Adrenal gland (tissue), 19 donors: ENCODE data around the gene N4BP2. TPM values are rescaled to one million over a fixed set of nuclear protein-coding genes. Genes with fewer than 3 reads are reported as not detected.
A peak's percentile ranks its signal among the peaks of the same experiment; 100 is the strongest.
"Not testable (repeated sequence)": the region's sequence is repeated elsewhere in the genome, so short reads cannot be mapped to it uniquely, and the experiment has no call there.

ENCODE experiments used
- DNase-seq, 7 donors: peaks; one replicate each; pipeline ENCODE4 v3.0.0-alpha.2; 2019 to 2020
- H3K27ac ChIP-seq, 5 donors: fragments of 200-600 bp; sonication (generic) in 4 of 5; 1 replicate in 3 of 5; 2 replicates in 2 of 5; pipeline versions ENCODE4 v1.5.1 to v1.8.0; 2016 to 2020; ENCODE audit warnings: mild to moderate bottlenecking in 1 of 5
- H3K27me3 ChIP-seq: fragments of 200-600 bp; 2 replicates; pipeline ENCODE4 v1.8.0; 2021
- H3K36me3 ChIP-seq, 2 donors: fragments of 200-600 bp; replicated peaks in 1 of 2; 1 replicate in 1 of 2; 2 replicates in 1 of 2; pipeline versions ENCODE4 v1.5.1 to v1.8.0; 2018 to 2022
- H3K4me1 ChIP-seq, 2 donors: fragments of 200-600 bp; replicated peaks in 1 of 2; 1 replicate in 1 of 2; 2 replicates in 1 of 2; pipeline versions ENCODE4 v1.5.1 to v1.8.0; 2018 to 2021
- H3K4me3 ChIP-seq, 4 donors: fragments of 200-600 bp; sonication (generic) in 3 of 4; one replicate each; pipeline ENCODE4 v1.5.1; 2016 to 2018
- H3K9me3 ChIP-seq, 3 donors: fragments of 200-600 bp; sonication (generic) in 1 of 3; replicated peaks in 1 of 3; 1 replicate in 2 of 3; 2 replicates in 1 of 3; pipeline versions ENCODE4 v1.5.1 to v1.8.0; 2016 to 2021
- POLR2A ChIP-seq, 2 donors: fragments of 450-650 bp; IDR thresholded peaks; one replicate each; pipeline ENCODE4 v1.6.1; 2017; ENCODE audit warnings: antibody characterized with exemption in 2 of 2, mild to moderate bottlenecking in 2 of 2, moderate library complexity in 1 of 2
- WGBS, 4 donors: extraction: QIAGEN DNeasy Blood & Tissue Kit in 2 of 4; methylation state at CpG; one replicate each; pipeline versions ENCODE4 v1.1.5 to v1.1.7; 2013 to 2017; 5-methylcytosine and 5-hydroxymethylcytosine counted together
- intact Hi-C, 2 donors: fragments of 100-400 bp; cut with DNase I; formaldehyde crosslinking; loops; one replicate each; pipeline versions ENCODE4 v1.14.1 to v1.15.0; 2022 to 2023
- long read RNA-seq, 10 donors: library from polyadenylated mRNA in 3 of 10; unstranded in 2 of 10; stranded (forward) in 1 of 10; transcript quantifications; one replicate each; pipeline ENCODE4 v2.0.0 and lab custom pipeline, GENCODE V29; 2021 to 2026
- polyA plus RNA-seq, 3 donors: library from polyadenylated mRNA; stranded (reverse); fragments of 200-250 nt in 2 of 3; fragments of 350-450 nt in 1 of 3; fragmentation: Illumina TruSeq in 1 of 3; extraction: RNeasy Lipid Tissue Mini Kit (QIAGEN cat#74804) in 1 of 3; gene quantifications; one replicate each; pipeline ENCODE4 v1.2.3, GENCODE V29; 2013 to 2014
- total RNA-seq, 9 donors: library from RNA; depleted of rRNA in 4 of 9; stranded (reverse); fragments of >200 nt in 4 of 9; fragments of 120-200 nt in 1 of 9; fragmentation: NEBNext Ultra II Directional in 1 of 9; extraction: Animal tissue kit (Norgen Biotek cat#: 25700) in 1 of 9; gene quantifications; one replicate each; pipeline versions ENCODE4 v1.1.0 to v1.2.4, GENCODE V29; 2013 to 2023
- TF ChIP-seq, protein P1 (sequence below), 6 experiments: fragments of 450-650 bp in 4 of 6; fragments of 200-600 bp in 2 of 6; sonication (generic) in 1 of 6; IDR thresholded peaks; 1 replicate in 5 of 6; 2 replicates in 1 of 6; pipeline versions ENCODE4 v1.5.1 to v1.8.0; 2016 to 2021; ENCODE audit warnings: antibody characterized with exemption in 6 of 6, mild to moderate bottlenecking in 2 of 6, moderate library complexity in 1 of 6
- donor health status: healthy with polysubstance abuse.
- donor health status: Bipolar disorder and iron deficiency.
- donor health status: DM: yes; HTN: yes; CAD: no.
- donor health status: DM: no; HTN: no; CAD: no.
- donor health status: DM: no; HTN: no; CAD: no.
- donor health status: DM: yes; HTN: yes; CAD: no.

N4BP2 gene
- total RNA-seq, result 10 to 100 TPM in 2 of 9 donors, 1 to 10 TPM in 7; 2.3 to 15.1 (median 5.1) TPM
- 1 to 10 TPM in 2 of 3 donors, under 1 TPM in 1; 0.97 to 2.7 (median 1.1) TPM for polyA plus RNA-seq
- long read RNA-seq, donor 1, result 0 reads
- long read RNA-seq, donor 2, result 0 reads
- long read RNA-seq, donor 3, result 0 reads
- long read RNA-seq, donor 4, result 0 reads
- long read RNA-seq, donor 5, partial matches to known transcripts, result 1 of 2 reads
- long read RNA-seq, donor 5, other reads (novel, unspliced or antisense), result 1 of 2 reads
- long read RNA-seq, donor 6, partial matches to known transcripts, result 1 of 2 reads
- long read RNA-seq, donor 6, other reads (novel, unspliced or antisense), result 1 of 2 reads
- long read RNA-seq, donor 7, result 0 reads
- long read RNA-seq, donor 8, result 0 reads
- long read RNA-seq, donor 9, partial matches to known transcripts, result 0 of 1 reads
- long read RNA-seq, donor 9, other reads (novel, unspliced or antisense), result 0 of 1 reads
- long read RNA-seq, donor 10, result 0 reads

DNA sequence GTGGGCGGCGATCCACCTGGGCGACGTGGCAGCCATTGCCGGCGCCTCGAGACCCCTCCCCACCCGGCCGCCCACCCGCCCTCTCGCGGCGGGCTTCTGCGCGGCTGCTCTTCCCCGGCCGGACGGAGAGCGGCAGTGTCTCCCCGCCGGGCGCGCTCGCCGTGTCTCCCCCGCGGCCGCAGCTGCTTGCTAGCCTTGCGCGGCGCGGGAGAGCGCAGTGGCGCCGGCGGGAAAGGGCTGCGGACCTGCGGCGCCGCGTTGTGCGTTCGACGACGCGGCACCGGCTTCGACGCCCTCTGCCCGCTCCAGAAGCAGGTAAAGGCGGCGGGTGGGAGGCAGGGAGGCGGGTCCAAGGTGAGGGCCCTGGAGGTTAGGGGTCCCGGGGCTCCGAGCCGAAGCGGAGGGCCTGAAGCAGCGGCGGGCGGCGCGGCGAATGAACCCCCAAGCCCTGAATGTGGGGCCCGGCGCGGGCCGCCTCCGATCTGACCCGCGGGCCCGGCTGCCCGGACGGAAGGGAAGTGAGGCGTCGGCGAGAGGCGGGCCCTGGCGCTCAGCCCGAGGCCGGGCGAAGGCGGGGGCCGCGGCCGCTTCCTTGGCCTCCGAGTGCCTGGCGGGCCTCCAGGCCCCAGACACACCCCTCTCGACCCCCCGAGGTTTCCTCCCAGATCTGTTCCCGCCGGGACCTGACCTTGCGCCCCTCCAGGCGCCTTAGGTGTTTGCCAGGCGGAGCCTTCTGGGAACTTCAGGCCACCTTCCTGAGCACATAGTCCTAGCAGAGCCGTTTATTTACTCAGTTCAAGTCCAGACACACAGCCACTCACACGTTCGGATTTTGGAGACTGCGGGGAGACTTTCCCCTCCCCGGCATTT, at the start of gene N4BP2:
N4BP2 (plus strand) TSS at position 135 of the 870 bp plus-strand sequence. CDS start 40,491 bp downstream, outside the sequence.
- peak; percentile 88 to 89 for TF ChIP-seq POLR2A (IDR thresholded peaks at IDR 0.05)
- TF ChIP-seq, protein P1, sequence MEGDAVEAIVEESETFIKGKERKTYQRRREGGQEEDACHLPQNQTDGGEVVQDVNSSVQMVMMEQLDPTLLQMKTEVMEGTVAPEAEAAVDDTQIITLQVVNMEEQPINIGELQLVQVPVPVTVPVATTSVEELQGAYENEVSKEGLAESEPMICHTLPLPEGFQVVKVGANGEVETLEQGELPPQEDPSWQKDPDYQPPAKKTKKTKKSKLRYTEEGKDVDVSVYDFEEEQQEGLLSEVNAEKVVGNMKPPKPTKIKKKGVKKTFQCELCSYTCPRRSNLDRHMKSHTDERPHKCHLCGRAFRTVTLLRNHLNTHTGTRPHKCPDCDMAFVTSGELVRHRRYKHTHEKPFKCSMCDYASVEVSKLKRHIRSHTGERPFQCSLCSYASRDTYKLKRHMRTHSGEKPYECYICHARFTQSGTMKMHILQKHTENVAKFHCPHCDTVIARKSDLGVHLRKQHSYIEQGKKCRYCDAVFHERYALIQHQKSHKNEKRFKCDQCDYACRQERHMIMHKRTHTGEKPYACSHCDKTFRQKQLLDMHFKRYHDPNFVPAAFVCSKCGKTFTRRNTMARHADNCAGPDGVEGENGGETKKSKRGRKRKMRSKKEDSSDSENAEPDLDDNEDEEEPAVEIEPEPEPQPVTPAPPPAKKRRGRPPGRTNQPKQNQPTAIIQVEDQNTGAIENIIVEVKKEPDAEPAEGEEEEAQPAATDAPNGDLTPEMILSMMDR (IDR thresholded peaks at IDR 0.05), result peak in 5 of 6 experiments; percentile 27 to 68 (median 60)
- H3K27ac ChIP-seq, result peak within 1 kb of the TSS; percentile 92 to 100 (median 100)
- H3K9me3 ChIP-seq, result no peaks in the 10 kb centered on the region
- peak; percentile 78 to 86 (median 82) for DNase-seq
- H3K4me3 ChIP-seq, result peak within 1 kb of the TSS; percentile 51 to 81 (median 69)
- H3K4me1 ChIP-seq, result peaks cover 5 to 12% of the 10 kb centered on the region in 2 donors
- WGBS, 4 donors, result 0% methylated on average over 7 to 97 of the region's 99 CpGs
- intact Hi-C loops, result loop anchor here in 1 of 2 donors (5.0 kb wide), 1 partner anchor 255 kb away; no protein-coding TSS in a partner anchor
- no peaks in the 10 kb centered on the region for H3K27me3 ChIP-seq
- H3K36me3 ChIP-seq, result no peaks in the 10 kb centered on the region

DNA sequence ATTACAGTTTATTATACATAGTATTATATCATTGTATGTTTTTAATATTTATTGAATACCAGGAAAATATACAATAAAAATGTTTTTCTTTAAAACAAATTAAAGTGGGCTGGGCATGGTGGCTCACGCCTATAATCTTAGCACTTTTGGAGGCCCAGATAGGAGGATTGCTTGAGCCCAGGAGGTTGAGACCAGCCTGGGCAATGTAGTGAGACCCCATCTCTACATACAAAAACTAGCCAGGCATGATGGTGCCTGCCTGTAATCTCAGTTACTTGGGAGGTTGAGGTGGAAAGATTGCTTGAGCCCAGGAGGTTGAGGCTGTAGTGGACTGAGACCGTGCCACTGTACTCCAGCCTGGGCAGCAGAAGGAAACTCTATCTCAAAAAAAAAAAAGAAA, 40.6 kb upstream of the N4BP2 start:
- TF ChIP-seq POLR2A (IDR thresholded peaks at IDR 0.05), result no peak
- TF ChIP-seq, protein P1 (IDR thresholded peaks at IDR 0.05), result no peak
- no peak overlapping the region for H3K4me3 ChIP-seq
- H3K27me3 ChIP-seq, result no peaks in the 10 kb centered on the region
- intact Hi-C loops, result no loop called here
- DNase-seq, result no peak
- H3K27ac ChIP-seq, result no peak overlapping the region
- 76 to 93% (median 88%) methylated on average over 2 of the region's 2 CpGs for WGBS, 4 donors
- no peaks in the 10 kb centered on the region for H3K36me3 ChIP-seq
- no peaks in the 10 kb centered on the region for H3K9me3 ChIP-seq
- H3K4me1 ChIP-seq, result no peaks in the 10 kb centered on the region

DNA sequence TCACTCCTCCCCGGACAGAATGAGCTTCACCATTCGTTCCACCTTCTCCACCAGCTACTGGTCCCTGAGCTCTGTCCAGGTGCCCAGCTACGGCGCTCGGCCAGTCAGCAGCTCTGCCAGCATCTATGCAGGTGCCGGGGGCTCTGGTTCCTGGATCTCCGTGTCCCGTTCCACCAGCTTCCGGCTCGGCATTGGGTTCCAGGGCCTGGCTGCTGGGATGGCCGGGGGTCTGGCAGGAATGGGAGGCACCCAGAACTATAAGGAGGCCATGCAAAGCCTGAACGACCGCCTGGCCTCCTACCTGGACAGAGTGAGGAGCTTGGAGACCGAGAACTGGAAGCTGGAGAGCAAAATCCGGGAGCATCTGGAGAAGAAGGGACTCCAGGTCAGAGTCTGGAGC, 36.4 kb upstream of the N4BP2 start:
- Histone ChIP-seq H3K36me3 (no peaks in the 10 kb centered on the region), H3K27me3 (no peaks in the 10 kb centered on the region), H3K4me1 (no peaks in the 10 kb centered on the region), H3K9me3 (no peaks in the 10 kb centered on the region), H3K27ac (no peak overlapping the region), H3K4me3 (no peak overlapping the region)
- intact Hi-C loops, result no loop called here
- TF ChIP-seq, protein P1 (IDR thresholded peaks at IDR 0.05), result no peak
- TF ChIP-seq POLR2A (IDR thresholded peaks at IDR 0.05), result no peak
- 88 to 94% (median 91%) methylated on average over 13 to 15 of the region's 15 CpGs for WGBS, 4 donors
- no peak for DNase-seq

DNA sequence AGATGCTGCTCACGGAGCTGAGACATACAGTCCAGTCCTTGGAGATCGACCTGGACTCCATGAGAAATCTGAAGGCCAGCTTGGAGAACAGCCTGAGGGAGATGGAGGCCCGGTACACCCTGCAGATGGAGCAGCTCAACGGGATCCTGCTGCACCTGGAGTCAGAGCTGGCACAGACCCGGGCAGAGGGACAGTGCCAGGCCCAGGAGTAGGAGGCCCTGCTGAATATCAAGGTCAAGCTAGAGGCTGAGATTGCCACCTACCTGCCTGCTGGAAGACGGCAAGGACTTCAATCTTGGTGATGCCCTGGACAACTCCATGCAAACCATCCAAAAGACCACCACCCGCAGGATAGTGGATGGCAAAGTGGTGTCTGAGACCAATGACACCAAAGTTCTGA, 35.5 kb upstream of the N4BP2 start:
- H3K27me3 ChIP-seq, H3K4me1 ChIP-seq, H3K36me3 ChIP-seq, DNase-seq, H3K9me3 ChIP-seq, intact Hi-C loops, H3K4me3 ChIP-seq, H3K27ac ChIP-seq: not testable (repeated sequence)
- 83 to 93% (median 92%) methylated on average over 2 to 7 of the region's 7 CpGs for WGBS, 4 donors

DNA sequence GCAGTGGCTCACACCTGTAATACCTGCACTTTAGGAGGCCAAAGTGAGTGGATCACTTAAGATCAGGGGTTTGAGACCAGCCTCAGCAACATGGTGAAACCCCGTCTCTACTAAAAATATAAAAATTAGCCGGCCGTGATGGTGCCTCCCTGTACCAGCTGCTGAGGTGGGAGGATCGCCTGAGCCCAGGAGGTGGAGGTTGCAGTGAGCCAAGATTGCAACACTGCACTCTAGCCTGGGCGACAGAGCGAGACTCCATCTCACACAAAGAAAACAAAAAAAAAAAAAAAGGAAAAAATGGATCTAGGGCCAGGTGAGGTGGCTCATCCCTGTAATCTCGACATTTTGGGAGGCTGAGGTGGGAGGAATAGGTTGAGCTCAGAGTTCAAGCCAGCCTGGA, 32.6 kb upstream of the N4BP2 start:
- H3K9me3 ChIP-seq, DNase-seq, H3K4me1 ChIP-seq, H3K36me3 ChIP-seq, intact Hi-C loops, H3K27ac ChIP-seq, H3K27me3 ChIP-seq, H3K4me3 ChIP-seq: not testable (repeated sequence)
- WGBS, 4 donors, result 84 to 91% methylated on average over 7 of the region's 7 CpGs; no CpG with 5 or more reads in 2 of the 4 donors
